LoVo (cell line): ENCODE data around the gene CSGALNACT2.

ENCODE experiments used
- DNase-seq: peaks from one replicate; pipeline ENCODE4 v3.0.0-alpha.2; 2016; ENCODE audit warnings: low spot score

CSGALNACT2 gene

DNA sequence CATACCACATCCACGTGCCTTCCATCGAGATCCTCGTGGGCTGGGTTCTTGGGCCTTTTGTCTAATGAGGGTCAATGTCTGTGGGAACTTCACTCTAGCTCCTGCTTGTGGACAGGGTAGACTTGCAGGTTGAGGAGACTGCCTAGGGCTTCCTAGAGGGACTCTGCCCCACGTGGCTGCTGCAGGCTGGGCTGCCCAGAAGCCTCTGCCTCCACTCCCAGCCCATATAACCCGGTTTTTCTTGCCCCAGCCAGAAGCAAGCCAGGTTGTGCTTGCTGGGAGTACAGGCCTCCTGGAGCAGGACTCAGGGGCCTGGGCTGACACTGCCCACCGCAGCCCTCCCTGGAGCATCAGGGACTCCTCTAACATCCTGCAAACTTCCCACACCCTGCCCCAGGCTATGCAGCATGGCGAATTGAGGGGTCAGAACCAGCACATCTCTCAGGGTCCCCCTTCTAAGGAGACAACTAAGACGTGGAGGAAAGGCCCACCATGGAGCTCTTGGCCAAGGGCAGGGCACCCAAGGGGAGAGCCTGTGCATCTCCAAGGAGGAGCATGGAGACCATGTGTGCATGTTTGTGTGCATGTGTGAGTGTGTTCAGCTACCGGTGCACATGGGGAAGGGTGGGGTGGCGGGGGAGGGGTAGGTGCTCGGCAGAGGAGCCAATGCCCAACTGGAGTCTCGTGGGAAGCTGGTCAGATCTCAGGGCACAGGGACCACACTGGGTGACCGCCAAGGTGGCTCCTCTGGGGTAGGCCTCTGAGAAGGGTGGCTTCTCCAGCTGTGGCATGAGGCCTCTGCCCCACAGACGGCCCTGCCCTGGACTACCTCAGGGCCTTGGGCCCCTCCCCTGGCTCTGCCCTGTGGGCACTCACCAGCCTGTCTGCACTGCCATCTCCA is 66.0 kb downstream of the CSGALNACT2 start:
- no peak for DNase-seq

DNA sequence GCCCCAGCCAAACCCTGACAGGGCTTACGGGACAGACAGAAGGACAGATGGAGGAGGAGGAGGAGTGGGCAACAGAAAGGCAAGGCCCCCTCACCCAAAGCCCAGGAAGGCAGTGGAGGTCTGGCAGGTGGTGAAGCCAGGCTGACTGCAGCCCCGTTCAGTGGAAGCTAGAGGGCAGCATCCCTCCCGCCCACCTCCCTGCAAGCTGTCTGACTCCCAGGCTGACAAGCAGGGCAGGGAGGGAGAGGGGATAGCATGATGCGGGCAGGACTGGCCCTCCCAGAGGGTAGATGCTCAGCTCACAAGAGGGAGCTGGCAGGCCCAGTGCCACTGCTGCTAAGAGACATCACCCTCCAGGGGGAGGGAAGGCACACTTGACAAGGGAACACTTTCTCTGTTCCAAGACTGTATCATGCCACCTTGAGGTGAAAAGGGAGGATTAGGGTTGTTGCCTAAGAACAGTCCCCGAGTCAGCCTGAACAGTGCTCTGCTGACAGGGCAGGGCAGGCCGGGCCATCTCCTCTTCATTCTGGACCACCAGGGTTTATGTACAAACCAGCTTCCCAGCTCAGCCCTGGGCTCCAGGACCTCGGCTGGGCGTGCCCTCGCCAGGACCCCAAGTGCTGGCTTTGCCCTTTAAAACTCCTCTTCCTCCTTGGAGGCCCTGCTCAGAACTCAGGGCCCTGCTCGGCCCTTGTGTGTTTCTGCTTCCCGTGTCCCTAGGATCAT is 66.9 kb downstream of the CSGALNACT2 start:
- peak; percentile 4 for DNase-seq

DNA sequence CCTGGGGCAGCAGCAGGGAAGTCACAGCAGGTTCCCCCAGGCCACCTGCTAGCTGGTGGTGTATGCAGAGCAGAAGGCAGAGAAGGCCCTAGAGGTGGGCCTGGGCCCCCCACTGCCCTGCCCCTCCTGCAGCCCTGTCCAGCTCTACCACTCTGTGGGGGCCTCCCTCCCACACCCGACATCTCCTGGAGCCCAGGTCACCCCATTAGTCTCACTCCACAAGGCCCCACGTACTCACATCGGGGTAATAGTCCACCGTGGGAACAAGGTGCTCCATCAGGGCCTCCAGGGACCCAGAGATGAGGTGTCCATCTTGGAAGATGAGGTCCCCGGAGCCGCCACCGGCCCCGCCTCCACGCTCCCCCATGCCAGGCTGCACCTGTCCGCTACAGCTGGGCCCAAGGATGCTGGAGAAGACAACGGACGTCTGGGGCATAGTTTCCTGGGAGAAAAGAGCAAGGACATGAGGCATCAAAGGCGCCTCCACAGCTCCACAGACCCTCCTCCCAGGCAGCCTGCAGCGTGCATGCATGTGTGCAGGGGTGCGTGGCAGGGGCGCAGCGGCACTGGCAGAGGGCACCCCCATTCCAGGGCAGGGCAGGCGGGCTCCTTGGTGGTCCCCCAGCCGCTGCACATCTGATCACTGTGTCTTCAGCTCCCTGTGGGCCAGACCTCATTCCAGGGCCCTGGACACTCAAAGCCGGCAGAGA is 67.6 kb downstream of the CSGALNACT2 start:
- no peak for DNase-seq

DNA sequence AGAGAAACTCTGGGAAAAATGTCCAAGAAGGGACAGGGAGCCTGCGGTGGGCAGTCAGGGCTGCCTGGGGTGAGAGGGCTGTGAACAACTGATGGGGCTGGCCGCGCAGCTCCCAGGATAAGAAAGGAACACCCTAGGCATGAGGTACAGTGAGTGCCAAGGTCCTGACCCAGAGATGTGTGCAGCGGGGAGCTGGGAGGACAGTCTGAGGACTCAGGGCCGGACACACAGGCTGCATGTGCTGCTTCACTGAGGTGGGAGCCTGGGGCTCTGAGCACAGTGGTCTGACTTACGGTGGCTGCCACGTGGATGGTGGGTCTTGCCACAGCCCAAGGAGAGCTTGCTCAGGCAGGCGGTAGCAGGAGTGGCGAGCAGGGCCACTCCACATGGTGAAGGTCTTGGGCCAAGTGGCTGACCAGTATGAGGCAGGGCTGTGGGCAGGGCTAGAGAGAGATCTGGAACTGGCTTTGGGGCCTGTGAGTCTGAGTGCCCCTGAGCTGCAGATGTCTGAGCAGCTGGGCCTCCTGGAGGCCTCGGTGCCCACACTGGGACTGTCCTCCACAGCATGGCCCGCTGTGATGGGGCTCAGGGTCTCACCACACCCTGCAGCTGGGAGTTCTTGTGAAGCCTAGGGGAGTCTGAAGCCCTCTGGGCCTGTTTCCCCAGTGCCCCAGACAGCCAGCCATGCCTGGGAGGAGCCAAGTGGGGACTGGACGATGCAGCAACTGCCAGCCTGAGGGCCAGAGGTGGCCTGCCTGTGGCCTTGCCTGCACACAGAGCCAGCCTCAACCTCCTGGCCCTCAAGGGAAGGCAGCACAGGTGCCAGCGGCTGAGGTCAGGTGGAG is 68.4 kb downstream of the CSGALNACT2 start:
- no peak for DNase-seq

DNA sequence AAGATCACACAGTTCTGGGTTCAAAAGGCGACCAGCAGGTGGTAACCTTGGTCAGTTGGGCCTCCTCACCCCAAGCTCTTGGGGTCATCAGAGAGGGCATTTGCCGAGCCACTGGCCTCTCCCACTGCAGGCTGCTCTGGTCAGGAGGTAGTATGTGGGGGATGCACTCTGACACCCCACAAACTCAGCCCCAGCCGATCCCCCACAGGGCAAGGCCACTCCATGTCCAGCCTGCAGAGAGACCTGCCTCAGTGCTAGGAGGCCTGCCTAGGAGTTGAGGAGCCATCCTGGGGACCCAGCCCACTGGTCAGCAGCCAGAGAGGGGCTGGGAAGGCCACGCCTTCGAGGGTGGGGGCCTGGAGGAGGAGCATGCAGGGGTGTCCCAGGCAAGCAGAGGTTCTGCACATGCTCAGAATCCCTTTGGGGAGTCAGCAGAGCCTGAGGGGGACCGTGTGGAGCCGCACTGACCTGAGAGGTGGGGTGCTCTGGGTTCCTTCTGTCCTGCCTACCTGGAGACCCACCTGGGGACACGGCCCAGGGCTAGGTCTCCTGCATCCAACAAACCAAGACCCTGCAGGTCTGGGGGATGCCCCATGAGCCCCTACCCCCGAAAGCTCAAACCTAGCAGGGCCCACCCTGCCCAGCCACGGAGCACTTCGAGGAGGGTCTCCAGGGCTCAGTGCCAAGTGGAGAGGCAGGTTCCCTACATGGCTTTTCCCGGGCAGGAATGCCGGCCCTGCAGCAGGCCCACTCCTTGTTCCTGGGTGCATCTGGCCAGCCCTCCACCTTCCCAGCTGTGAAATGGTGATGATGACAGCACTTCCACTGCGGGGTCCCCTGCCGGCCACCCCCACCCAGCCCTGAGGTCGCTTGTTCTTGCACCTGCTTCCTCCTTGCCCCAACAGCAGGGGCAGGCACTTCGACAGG is 70.2 kb downstream of the CSGALNACT2 start:
- no peak for DNase-seq

DNA sequence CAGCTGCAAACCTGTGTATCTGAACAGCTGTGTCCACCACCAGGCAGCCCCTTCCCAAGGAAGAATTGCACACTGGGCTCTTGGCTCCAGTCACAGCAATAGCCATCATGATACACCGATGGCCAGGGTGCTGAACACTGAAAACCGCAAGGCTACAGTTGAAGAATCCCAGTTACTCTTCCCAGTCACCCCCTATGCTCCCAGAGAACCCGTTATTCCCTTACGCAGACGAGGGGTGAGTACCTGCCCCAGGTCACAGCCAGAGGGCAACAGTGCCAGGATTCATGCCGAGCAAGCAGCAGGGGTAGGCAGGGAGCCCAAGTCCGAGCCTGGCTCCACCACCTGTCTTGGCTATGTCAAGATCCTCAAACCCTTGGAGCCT is 70.8 kb downstream of the CSGALNACT2 start:
- DNase-seq: no peak

DNA sequence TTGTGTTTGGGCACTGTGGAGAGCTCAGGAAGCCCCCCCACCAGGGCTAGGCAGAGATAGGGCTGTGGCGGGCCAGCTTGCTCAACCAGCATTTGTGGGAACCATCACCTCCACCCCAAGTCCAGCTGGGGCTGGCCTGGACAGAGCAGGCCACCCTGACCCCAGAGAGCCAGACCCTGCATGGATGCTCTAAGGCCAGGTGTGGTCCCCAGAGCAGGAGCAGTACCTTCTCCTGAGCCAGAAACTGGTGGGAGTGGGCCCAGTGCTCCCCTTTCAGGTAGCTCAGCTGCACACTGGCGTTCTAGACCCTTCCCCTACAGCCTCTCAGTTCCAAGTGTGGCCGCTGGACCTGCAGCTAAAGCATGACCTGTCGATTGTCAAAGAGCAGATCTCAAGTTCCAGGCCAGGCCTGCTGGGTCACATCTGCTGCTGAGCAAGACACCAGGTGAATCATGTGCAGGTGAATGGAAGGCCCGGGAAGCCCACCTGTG is 71.5 kb downstream of the CSGALNACT2 start:
- DNase-seq: no peak

DNA sequence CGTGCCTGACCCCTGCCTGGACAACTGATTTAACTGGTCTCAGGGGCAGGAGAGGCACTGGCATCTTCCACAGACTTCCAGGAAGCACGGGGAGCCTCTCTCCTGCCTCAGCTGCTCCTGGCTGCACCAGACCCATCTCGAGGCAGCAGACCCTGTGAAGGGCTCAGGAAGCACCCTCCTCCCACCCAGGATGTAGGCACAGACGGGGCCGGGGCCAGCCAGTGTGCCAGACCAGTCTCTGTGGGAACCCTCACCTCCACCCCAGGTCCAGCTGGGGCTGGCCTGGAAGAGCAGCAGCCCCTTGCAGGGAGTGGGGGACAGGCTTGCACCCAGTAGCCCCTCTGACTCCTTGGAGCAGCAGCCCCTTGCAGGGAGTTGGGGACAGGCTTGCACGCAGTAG is 72.3 kb downstream of the CSGALNACT2 start:
- no peak for DNase-seq

DNA sequence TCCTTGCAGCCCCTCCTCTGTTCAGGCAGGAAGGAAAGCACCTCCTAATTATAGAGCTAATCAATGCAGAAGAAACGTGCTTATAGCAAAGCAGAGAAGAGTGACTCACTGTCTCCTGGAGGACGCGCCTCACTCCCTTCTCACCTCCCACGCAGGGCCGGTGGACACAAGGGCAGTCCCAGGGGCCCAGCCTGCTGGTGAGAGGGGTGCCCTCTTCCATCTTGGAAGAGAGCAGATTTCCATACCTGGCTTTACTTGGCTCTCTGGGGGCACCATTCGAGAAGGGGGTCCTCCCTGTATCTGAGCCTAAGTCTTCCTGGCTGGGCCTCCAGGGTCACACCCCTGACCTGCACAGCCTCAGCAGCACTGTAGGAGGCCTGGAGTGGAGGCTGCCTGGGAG is 72.8 kb downstream of the CSGALNACT2 start:
- no peak for DNase-seq

DNA sequence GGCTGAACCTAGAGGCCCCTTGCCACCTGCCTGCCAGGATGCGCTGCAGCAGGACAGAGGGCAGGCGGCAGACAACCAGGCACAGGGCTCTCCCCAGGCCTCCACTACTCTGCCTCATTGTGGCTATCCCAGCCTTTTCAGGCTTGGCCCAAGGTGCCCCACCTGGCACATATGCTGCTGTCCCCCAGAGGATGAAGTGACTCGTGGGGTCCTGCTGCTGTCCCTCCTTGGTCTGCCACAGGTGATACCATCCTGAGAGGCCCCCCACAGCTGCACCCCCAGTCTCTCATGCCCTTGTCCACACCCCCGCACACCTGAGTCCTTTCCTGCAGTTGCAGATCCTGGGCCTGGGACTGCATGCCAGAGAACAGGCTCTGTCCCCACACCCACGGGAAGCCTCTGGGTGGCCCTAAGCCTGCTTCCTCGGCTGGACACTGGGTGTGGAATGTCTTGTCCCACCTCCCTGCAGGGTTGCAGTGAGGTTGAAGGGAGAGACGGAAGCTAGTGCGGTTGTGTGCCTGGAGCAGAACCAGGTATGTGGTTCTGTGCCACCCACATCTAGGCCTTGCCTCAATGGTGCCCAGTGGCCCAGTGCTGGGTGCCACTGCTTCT is 73.3 kb downstream of the CSGALNACT2 start:
- DNase-seq: no peak

DNA sequence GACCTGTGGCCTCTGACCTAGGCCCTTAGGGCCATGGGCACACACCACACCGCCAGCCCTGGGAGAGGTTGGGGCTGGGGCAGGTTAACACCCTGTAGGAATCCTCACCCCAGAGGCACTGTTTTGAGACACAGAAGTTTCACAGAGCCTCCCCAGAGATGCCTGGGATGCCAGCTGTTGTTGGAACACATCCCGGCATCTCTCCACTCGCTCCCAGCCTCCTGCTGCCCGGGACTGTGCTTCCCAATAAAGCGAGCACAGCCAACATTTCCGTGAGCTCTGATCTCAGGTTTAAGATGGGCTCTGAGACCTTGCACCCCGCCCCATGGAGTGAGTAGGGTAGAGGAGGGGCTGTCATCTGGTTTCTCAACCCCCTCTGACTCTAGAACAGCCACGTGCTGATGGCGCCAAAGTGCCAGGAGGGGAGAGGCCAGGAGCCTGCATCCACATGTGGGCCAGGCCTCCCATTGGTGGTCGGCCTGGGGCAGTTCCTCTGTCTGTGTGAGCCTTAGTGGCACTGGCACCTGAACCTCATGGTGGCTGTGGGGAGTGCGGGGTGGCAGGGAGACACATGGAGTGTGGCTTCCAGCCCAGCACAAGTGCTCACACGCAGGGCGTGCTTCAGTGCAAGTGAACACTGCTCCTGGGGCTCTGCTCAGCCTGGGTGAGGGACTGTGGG is 73.9 kb downstream of the CSGALNACT2 start:
- no peak for DNase-seq

DNA sequence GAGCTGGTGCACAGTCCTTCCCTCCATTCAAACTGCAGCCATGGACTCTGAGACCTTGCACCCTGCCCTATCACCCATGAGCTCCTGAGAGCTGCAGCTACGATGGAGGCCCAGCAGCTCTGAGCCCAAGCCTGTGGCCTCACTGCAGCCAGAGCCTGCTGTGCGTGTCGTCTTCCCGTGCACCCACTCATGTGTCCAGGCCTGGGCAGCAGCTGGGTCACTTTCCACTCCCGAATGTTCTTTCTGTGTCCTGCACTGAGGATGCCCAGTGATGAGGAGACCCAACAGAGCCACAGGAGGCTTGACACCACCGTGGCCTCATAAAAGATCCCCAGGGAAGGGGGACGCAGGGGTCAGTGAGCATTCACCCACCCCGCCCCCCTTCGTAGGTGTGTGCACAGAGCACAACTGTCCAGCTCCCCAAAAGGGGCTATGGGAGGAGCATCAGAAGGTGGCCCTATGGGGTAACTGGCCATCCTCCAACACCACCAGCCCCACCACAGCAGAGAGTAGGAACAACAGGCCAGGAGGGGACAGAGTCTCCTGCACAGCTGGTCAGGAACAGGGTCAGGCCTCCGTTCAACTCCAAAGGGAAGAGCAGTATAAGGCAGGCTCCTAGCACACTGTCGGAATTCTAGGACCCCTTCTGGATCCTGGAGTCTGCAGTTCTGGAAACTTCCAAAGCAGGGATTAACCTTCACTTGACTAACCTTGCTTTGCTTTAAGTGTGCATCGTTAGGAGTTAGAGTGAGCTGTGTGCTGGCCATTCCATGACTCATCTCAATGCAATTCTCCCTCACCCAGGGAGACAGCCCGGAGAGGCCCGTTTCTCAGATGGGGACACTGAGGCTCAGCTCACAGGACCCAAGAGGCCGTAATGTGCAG is 76.1 kb downstream of the CSGALNACT2 start:
- no peak for DNase-seq

DNA sequence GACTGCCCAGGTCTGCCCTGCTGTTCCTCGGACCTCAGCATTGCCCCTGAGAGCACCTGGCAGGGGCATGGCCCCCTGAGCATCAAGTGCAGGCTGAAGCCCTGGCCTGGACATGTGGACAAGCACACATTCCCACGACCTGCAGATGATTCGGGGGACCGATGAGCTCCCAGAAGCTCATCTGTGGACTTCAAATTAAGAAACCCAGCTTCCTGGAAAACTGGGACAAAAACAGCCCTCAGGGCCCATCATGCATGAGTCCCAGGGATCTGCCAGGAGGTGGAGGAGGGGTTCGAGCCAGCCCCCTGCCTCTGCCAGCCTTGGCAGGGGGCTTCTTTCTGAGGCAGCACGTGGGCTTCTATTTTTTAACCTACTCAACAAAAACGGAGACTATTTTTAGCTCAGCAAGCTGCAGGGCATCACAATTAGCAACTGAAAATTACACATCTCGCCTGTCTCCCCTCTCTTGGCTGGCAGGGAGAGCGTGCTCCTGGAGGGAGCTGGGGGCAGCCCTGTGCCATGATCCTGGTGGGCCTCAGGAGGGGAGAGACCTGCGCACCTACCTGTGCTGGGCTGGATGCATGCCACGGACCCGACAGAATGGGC is 76.8 kb downstream of the CSGALNACT2 start:
- DNase-seq: no peak

DNA sequence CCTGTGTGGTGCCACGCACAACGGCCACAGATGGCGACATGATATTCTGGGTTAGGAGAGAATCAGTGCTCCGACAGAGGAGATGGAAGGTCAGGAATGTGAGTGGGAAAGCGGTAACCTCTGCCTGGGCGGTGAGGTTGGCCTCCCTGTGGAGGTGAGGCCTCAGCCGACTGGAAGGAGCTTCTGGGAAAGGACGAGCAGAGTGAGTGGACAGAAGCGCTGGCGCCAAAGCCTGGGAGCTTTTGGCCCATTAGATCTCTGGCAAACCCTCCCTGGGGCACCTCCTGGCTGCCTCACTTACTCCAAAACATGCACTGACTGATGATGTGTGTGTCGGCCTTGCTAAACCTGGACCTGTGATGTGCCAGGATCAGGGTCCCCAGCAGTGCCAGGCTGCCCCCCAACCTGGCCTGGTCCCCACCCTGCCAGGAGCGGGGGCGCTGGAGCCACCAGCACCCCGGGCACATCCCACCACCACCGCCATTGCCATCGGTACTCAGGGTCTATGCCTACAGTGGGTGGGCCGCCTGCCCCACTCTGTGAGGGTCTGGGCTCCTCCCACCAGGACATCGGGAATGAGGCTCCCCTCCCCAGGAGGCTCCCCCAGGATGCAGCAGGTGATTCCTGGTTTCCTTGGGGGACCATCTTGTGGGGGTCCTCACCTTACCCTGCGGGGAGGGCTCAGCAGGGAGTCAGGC is 77.7 kb downstream of the CSGALNACT2 start:
- no peak for DNase-seq

DNA sequence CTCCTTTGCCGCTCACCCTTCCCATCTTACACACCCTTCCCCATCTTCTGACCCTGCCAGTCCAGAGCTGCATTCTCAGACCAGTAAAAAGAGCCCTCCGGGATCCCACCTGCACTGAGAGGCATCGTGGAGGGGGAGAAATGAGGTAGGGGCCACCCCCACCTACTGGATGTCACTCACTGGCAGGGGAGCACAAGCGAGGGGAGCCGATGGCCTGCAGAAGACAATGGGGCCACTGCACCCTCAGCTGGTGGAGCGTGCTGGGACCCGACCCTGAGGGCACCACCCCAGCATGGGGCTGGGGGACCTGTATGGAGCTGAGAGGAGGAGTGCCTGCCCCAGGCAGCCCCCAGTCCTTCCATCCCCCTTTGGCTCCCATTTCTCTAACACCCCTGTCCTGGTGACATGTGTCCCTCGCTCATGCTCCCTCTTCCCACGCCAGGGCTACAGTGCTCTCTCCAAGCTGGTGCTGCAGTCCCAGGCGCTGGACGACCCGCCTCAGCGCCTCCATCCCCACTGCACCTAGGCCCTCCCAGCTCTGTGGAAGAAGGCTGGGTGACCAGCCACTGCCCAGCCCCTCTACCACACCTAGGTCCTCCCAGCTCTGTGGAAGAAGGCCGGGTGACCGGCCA is 78.8 kb downstream of the CSGALNACT2 start:
- no peak for DNase-seq

DNA sequence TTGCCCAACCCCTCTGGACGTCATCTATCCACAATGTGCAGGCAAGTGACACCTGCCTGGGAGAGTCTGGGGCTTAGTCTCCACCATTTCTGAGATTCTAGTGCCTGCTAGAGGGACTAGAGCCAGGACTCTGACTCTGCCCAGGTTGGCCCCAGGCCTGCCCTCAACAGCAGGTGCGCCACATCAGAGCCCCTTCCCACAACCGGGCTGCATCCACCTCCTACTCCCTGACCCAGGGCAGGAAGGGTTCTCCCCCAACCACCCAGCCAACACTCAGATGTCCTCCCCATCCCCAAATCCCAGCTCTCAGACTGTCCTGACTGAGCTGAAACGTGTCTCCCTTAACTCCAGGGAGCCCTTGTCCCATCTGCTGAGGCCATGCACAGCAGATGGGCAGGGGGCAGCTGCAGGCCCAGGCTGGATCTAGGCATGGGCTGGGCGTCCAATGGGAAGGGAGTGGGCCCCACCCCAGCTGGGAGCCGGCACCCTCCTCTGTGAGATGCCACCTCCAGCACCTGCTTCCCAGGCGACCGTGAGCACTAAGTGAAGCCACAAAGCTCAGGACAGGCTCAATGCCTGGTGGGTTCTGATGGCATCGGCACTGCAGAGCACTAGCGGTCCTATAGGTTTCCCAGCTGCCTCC is 79.4 kb downstream of the CSGALNACT2 start:
- no peak for DNase-seq
